GM19397 (cell line): Measurements from ENCODE around the gene IRF2.
A peak's percentile ranks its signal among the peaks of the same experiment; 100 is the strongest.

Source experiments
- ATAC-seq: cut with Tn5 transposase; IDR thresholded peaks from one replicate; pipeline ENCODE4 v1.9.1; 2021; ENCODE audit warnings: mild to moderate bottlenecking, moderate library complexity; ENCODE audit not compliant: unreplicated experiment

Gene IRF2

DNA sequence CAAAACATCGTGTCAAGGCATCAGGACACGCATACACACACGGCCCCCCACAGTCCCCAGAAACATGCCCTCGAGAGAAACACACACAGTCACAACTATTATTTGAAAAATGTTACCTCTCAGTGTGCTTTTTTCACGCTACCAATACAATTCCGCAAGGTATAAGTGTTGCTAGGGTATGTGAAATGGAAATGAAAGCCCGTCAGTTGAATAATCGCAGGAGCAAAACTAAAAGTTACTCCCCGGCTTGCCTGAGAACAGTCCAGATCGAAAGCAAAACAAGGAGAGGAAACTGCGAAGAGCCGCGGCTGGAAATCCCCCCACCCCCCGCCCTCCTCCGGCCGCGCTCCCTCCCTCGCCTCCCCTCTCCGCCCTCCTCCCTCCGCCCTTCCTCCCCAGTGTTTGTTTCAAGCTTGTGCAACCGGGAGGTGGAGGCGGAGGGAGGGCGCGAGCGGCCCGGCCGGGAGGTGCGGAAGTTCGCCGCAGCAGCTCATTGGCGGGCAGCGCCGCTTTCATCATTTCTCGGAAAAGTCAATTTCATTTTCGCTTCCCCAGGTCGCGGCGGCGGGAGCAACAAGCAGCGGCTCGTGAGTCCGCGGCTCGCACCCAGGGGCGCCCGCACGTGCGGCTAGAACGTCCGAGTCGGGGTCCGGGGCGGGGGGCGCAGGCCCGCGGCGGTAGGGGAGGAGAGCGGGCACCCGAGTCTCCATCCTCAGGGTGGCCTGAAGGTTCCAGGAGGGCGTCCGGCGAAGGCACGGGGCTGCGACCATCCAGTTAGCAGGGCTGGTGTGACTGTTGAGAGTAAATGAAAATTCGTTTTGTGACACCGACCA lies at the start of gene IRF2:
Gene IRF2, minus strand, starts transcription at position 288 of the 833 bp plus-strand sequence. CDS start 45,486 bp downstream, outside the sequence.
- ATAC-seq: peak; percentile 61

DNA sequence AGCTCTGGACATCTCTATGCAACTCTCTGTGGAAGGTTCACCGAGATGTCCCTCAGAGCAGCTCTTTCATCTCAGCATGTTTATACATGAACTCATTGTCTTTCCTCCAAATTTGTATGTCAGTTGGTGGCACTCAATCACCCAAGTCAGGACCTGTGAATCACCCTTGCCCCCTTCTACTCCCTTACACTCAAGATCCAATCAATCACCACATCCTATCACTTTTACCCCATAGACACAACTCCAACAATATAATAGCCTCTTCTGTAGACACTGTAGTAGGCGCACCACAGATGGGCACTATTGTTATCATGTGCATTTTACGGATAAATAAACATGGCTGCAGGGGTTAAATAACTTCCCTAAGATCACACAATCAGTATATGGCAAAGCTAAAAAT lies 41.3 kb upstream of the IRF2 start:
- ATAC-seq: no peak

DNA sequence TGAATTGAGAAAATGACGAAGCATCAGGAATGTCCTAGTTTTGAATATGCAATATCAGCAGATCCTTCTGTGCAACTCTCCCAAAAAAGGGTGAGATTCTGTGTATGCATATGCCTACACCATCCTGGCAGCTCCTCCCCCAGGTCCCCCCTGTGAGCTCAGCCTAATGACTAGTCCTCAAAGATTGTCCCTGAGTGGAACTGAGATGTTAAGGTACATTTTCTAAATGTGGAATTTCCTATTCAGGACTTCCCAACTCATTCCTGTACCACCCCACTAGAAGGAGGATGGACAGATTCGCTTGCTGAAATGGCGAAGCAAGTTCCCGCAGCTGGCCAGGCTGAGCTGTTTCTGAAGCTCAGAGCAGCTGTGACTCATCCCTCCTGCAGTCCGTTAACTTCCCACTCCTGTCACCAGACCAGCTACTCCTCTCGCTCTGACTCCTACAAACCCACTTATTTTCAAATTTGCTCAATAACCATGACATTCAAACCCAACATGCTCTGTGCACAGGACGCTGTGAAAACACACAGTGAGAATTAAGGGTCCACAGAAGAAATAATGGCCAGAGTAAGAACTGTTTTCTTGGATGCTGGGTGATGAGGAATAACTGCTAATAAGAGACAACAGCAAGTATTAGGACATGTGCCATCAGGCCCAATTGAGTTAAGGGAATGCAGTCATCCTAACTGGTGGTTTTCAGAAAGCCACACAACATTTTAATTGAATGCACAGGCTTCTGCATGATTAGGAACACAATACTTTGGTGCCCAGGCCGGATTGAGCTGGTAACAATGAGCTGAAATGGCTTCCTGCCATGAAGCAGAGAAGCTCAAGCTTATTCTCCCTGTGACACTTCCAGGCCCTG lies 40.0 kb upstream of the IRF2 start:
- ATAC-seq: peak; percentile 97

DNA sequence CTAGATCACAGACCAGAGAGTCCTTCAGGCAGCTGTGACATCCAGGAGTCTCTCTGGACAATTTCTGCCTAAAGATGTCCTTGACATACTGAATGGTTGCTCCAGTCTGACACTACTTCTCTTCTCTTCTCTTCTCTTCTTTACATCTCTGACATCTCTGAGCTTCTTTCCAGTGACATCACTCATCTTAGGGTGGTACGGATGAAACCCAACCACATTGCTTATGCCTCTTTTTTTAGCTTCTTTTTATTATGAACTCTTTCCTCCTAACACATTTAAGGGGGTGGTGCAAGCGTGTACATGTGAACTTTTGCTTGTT lies 39.4 kb upstream of the IRF2 start:
- no peak for ATAC-seq

DNA sequence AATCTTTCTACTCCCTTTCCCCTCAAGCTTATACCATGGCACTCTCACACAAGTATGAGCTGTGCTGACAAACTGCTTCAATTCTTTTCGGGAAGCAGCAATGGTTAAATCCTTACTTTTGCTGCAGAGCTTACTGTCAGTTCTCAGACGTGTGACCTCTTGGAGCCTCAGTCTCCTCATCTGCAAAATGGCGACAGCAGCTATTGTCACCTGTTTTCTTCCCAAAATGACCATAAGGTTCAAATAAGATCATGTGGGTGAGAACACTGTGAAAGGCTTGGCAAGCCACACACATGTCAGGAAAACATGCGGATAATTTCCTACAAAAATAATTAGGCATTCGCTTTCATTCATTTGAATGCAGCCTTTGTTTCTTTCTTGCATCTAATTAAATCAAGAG lies 36.8 kb upstream of the IRF2 start:
- no peak for ATAC-seq

DNA sequence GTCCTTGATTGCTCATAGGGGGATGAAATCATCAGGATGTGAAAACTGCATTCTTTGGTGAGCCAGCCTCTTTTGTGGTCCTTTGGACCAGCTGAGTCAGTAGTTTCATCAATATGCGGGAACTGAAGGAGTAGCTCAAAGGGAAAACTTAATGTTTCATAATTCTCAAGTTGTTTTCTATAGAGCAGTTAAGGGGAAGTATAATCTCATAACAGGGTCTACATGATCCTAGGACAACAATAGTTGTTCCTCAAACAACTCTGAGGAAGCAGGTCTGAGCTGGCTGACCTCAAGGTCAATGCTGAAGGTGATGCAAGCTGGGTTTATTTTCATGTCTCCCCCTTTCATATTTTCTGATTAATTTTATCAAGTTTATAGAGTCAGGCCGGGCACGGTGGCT lies 36.1 kb upstream of the IRF2 start:
- no peak for ATAC-seq

DNA sequence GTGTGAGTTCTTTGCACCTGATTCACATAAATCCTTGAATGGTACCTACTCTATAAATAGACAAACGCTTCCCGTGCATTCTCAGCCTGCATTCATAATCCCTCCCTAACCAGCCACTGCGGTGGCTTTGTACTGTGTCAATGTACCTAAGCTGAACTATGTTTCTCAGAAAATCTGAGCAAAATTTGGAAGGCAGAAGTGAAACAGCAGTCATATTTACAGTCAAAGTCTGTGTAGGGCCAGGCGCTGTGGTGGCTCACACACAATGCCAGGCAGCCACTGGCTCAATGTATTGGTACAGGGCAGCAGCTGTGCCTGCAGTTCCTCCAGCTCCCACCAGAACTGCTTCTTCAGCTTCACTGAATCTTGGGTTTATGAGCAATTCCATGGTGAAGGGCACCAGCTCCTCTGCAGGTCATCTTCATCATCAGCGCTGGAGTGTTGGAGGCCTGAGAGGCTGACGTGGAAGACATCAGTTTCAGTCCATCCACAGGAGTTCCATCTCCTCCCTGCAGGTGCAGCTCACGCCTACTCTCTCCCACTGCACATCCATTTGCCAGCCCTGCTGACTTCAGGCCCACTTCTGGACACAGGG lies 32.3 kb upstream of the IRF2 start:
- peak; percentile 98 for ATAC-seq

DNA sequence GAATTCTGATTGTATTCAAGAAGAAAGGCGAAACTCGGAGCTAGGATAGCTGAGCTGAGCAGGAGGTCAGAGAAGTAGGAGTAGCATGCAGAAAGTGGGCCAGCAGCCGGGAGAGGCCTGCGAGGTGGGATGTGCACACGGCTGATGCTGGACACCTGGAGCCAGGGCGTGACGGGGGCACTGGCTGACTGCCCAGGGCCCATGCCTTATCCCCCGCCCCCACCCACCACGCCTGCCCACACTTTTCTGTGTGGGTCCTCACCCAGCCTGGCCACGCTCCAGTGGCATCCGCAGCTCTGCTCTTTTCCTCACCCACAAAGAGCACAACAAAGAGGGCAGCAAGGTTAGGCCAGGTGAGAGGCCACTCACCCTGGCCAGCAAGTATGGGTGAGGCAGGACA lies 30.0 kb upstream of the IRF2 start:
- no peak for ATAC-seq

DNA sequence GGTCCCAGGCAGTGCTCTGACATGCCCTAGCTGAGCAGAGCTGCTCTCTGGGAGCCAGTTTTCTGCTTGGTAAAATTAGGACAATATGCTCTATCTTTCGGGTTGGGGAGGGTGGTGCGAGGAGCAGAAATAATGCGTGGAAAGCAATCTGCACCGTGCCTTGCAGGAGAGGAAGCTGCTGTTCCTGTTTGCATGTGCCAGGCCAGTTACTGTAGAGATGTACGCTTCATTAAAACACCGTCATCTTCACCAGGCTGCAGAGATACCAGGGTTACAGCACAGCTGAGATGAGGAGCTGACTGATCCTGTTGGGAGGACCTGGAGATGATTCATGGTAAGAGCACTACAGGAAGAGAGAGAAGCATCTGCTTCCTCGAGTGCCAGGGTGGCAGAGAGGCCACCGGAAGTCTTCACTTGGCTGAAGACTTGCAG lies 29.5 kb upstream of the IRF2 start:
- ATAC-seq: no peak

DNA sequence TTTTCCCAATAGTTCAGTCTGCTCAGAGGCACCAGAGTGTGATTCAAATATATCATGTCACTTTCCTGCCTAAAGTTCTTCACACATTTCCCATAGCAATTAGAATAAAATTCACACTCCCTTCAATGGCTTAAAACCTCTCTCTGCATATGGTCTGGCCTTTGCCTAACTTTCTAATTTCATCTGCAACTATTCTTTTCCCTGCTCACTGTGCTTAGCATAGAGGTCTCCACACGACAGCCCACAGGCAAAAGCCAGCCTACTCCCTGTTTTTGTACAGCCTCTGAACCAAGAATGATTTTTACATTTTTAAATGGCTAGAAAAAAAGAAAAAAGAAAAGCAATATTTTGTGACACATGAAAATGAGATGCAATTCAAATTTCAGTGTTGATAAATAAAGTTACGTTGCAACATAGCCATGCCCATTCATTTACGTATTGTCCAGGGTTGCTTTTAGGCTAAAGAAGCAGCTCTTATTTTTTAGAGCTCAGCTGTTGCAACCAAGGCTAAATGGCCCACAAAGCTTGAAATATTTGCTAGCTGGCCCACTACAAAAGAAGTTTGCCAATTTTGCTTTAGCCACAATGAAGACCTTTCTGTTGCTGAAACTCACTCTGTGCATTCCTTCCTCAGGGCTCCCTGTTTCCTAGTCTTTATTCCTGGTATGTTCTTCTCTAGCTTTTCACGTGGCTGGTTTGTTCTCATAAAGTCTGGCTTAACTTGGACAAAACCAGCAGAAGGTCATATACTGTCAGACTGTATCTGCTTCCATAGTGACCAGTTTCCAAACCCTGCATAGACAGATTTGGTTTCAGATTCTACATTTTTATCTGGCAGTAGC lies 26.6 kb upstream of the IRF2 start:
- no peak for ATAC-seq

DNA sequence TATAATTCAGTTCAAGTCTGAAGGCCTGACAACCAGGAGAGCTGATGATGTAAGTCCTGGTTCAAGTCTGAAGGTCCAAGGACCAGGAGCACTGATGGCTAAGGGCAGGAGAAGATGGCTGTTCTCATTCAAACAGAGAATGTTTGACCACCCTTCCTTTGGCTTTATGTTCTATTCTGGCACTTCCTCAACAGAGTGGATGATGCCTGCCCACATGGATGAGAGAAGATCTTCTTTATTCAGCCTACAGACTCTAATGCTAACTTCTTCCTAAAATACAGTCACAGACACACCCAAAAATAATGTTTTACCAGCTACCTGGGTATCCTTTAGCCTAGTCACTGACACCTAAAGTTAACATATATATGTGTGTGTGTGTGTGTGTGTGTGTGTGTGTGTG lies 25.6 kb upstream of the IRF2 start:
- no peak for ATAC-seq

DNA sequence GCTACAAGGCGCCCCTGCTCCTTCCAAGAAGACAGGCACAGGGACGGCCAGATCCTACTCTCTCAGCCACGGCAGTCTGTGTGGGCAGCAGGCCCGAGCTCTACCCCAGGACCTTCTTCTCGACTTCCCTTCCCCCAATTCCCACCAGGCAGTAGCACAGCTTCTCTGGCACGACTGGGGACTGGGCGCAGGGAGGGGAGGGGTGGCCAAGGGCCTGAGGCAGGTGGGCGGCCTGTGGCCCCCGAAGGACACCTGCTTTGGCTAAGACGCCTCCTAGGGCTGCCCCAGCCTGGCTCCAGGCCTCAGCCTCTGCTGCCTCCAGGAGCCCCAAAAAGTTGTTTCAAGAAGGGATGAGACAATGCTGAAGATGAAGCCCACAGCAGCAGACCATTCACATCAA lies 24.2 kb upstream of the IRF2 start:
- no peak for ATAC-seq

DNA sequence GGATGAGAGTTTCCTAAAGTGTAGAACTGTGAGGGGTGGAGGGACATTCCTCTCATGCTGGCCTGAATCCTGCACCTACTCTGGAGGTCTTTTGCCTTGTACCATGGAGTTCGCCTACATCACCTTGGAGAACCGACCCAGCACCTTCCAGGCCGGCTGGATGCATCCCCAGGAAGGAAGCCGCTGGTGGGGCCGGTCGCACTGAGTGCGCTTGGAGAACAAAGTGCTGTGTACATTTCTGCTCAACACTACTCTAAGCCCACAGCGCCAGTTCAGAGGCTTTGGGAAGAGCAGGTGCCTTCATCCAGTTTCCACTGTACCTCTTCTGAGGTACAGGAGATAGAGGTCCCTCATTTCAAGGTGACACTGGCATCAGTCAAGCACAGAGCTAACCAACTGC lies 15.4 kb upstream of the IRF2 start:
- ATAC-seq: no peak

DNA sequence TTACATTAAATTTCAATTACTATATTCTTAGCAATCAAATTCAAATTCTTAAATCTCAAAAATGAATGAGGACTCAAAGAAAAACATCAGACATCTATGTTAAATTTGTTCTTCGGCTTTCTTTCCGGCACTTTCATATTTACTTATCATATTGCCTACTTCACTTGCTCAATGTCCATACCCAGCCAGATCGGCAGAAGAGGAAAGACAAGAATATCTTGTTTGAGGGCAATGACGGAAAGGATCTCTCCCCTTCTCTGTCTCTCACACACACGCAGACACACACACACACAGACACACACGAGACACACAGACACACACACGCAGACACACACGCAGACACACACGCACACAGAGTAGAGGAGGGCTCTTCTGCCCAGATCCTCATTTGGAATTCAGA lies 13.2 kb upstream of the IRF2 start:
- ATAC-seq: no peak

DNA sequence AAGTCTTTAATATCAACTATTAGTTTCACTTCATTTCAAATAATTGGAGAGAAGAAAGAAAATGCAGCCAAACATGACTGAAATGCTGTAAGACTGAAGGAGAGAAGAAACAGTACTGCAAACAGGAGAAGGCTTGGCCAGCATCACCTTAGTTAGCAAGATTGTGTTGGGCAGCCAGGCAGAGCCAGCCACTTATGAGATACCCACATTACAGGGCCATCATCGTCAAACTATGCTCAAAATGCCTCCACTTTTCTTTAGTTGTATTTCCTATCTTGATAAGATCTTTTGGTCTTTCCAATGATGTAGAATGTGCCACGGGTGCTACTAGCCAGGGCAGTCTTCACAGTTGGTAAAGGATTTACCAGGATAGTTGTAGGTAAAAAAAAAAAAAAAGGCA lies 10.9 kb upstream of the IRF2 start:
- no peak for ATAC-seq

DNA sequence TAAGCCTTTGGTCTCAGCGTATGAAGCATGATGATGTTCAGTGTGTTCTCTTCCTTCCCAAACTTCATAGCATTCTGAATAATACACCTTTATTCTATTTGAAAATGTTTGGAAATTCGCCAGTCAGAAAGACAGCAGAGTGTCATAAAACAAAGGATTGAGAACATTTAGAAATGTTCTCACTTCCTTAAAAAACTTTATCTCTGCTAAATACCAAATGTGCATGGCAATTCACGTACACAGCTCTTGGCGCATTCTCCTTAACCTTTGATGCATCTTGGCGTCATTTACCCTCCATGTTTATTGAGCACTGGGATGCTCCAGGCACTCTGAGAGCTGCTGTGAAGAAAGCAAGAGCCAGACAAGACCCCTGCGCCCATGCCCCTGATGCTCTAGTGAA lies 7.2 kb upstream of the IRF2 start:
- ATAC-seq: no peak

DNA sequence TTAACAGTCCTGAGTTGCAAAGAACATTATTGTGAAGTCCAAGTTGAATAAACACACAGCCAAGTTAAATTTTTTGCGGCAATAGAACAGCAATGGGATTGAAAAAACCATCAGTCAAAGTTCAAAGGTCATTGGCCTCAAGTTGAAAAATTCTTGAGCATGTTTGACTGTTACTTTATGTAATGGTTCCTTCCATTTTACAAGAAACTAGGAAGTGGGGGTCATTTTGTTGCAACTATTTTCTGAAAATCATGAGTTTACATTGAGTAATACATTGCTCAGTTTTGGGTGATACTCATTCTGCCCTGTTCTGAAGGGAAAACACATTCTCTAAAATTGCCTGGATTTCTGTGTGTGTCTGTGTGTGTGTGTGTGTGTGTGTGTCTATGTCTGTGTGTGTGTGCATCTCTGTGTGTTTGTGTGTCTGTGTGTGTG lies 5.2 kb upstream of the IRF2 start:
- no peak for ATAC-seq

DNA sequence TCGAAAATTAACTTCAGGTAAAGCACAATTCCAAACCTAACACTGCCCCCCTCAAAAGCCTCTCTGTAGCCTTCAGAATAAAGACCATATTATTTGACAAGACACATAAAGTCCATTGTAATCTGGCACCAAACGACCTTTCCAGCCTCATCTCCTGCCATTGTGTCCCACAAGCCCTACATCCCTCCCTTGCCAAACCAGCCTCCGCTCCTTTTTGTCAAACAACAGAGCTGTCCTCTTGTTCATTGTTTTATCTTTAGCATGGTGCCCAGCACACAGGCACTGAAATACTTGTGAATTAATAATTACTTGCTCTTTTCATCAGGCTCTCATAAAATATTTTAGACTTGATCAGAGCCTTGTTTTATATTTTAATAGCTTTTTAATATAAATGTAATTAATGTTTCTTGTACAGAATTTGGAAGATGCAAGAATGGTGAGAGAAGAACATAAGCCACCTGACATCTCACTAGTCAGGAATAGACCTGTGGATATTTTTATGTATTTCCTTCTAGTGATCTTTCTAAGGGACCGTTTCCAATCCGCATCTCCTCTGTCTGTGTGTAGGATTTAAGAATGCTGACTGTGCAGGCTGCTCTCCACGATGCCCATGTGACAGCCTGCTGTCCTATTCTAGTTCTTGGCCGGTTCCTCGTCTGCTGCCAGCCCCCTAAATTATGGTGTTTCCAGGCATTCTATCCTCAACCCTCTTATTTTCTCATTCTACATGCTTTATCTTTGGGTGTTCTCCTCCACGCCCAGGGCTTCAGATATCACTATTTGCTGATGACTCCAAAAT lies 3.0 kb upstream of the IRF2 start:
- ATAC-seq: no peak

DNA sequence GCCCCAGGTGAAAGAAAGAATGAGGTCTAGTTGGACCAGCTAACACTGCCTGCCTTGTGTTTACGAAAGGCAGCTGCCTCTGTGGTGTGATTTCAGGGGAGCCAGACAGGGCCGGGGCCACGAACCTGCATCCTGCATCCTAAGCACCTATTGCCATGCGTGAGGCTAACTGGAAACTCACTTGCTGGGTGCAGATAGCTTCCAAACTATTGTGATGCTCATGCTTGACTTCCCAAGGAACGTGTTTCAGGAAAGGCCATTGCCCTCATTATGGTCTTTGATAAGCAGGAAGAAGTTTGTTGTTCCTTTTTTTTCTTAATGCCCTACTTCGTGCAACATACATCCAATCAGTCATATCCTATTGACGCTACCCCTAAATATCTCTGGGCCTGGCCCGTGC lies 2.3 kb upstream of the IRF2 start:
- no peak for ATAC-seq

DNA sequence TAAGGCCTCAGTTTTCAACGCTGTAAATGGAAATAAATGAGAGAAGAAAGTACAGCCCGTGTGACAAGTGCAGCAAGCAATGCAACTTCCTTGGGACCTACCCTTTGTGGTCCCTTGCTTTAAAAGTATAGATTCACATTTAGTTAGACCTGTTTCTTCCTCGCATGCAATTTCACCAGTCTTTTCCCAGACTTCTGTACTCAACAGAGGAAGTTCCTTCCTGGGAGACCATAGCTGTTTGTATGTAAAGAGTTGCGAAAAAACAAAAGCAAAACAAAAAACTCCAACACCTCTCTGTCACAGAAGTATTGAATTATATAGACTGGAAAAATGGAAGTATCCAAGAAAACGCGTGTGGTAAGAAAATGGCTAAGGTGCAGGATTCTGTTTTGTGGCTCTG lies 1.1 kb upstream of the IRF2 start:
- no peak for ATAC-seq
